ENCODE results near the gene CLEC9A. TPM values are rescaled to one million over a fixed set of nuclear protein-coding genes. Genes with fewer than 3 reads are reported as not detected.
A peak's percentile ranks its signal among the peaks of the same experiment; 100 is the strongest.

The CLEC9A gene
- total and polyA plus RNA-seq, 2 experiments from 2014 or later: not detected

DNA sequence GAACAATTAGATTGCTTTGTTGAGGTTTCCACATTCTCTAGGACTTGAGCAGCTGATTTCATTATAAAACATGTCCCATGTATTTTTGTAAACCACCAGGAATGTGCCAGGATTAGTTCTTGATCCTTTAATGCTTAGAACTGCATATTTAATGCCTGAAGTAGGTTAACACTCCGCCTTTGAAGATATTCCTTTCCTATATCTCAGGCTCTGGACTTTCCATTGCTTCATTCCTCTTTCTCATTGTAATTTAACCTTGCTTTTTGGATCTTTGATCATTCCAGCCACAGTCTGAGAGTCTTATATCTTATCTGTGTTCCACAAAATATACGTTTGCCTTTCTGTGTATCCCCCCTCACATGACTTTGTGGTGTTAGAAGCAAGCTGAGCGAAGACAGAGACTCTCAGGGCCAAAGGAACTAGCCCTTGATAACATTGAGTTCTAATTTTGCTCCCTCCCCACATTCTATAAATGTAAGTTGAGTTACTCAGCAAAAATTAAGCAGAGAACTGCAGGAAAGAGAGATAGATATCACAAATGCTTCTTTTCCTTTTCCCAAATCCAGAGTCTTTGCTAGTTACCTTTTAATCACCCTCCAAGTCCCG is 29.2 kb upstream of the CLEC9A start:
- Histone ChIP-seq H3K79me2 (no peaks in the 10 kb centered on the region), H3K27me3 (no peaks in the 10 kb centered on the region), H3K36me3 (replicated peaks; ENCODE audit: insufficient read depth, low read depth) (no peaks in the 10 kb centered on the region), H3K9me2 (replicated peaks; ENCODE audit: insufficient read depth) (no peaks in the 10 kb centered on the region), H3K27ac (peak overlapping the region; percentile 13), H3K9me3 (ENCODE audit: low read depth) (no peaks in the 10 kb centered on the region), H3K4me2 (peak overlapping the region; percentile 3), H2AFZ (peak overlapping the region; percentile 20), H4K20me1 (ENCODE audit: insufficient read depth, poor library complexity, severe bottlenecking) (no peaks in the 10 kb centered on the region), H3K4me3 (no peak overlapping the region), H3K4me1 (ENCODE audit: insufficient read depth) (no peaks in the 10 kb centered on the region)
- TF ChIP-seq EZH2 (IDR thresholded peaks at IDR 0.05; ENCODE audit: borderline replicate concordance): no peak
- TF ChIP-seq, protein P1, sequence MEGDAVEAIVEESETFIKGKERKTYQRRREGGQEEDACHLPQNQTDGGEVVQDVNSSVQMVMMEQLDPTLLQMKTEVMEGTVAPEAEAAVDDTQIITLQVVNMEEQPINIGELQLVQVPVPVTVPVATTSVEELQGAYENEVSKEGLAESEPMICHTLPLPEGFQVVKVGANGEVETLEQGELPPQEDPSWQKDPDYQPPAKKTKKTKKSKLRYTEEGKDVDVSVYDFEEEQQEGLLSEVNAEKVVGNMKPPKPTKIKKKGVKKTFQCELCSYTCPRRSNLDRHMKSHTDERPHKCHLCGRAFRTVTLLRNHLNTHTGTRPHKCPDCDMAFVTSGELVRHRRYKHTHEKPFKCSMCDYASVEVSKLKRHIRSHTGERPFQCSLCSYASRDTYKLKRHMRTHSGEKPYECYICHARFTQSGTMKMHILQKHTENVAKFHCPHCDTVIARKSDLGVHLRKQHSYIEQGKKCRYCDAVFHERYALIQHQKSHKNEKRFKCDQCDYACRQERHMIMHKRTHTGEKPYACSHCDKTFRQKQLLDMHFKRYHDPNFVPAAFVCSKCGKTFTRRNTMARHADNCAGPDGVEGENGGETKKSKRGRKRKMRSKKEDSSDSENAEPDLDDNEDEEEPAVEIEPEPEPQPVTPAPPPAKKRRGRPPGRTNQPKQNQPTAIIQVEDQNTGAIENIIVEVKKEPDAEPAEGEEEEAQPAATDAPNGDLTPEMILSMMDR (IDR thresholded peaks at IDR 0.05; ENCODE audit: poor library complexity): no peak
- no peak for TF ChIP-seq EZH2phosphoT487 (IDR thresholded peaks at IDR 0.05; ENCODE audit: low read depth, severe bottlenecking, unreplicated experiment)
- 47% methylated on average over 4 of the region's 4 CpGs for WGBS (ENCODE audit: low lambda C conversion rate, missing lambda C conversion rate)
- DNase-seq (ENCODE audit: low spot score): no peak

GRCh38 chr12:10012630-10013330 is 17.7 kb upstream of the CLEC9A start:
- Histone ChIP-seq H3K4me1 (ENCODE audit: insufficient read depth) (no peaks in the 10 kb centered on the region), H3K9me3 (ENCODE audit: low read depth) (no peaks in the 10 kb centered on the region), H3K27me3 (no peaks in the 10 kb centered on the region), H2AFZ (no peak overlapping the region), H3K9me2 (replicated peaks; ENCODE audit: insufficient read depth) (no peaks in the 10 kb centered on the region), H3K27ac (no peak overlapping the region), H4K20me1 (ENCODE audit: insufficient read depth, poor library complexity, severe bottlenecking) (no peaks in the 10 kb centered on the region), H3K36me3 (replicated peaks; ENCODE audit: insufficient read depth, low read depth) (no peaks in the 10 kb centered on the region), H3K4me3 (no peak overlapping the region), H3K79me2 (no peaks in the 10 kb centered on the region), H3K4me2 (no peak overlapping the region)
- no peak for DNase-seq (ENCODE audit: low spot score)
- no peak for TF ChIP-seq EZH2phosphoT487 (IDR thresholded peaks at IDR 0.05; ENCODE audit: low read depth, severe bottlenecking, unreplicated experiment)
- TF ChIP-seq EZH2 (IDR thresholded peaks at IDR 0.05; ENCODE audit: borderline replicate concordance): no peak
- TF ChIP-seq, protein P1 (IDR thresholded peaks at IDR 0.05; ENCODE audit: poor library complexity): no peak
- WGBS (ENCODE audit: low lambda C conversion rate, missing lambda C conversion rate): 82% methylated on average over 6 of the region's 6 CpGs

DNA sequence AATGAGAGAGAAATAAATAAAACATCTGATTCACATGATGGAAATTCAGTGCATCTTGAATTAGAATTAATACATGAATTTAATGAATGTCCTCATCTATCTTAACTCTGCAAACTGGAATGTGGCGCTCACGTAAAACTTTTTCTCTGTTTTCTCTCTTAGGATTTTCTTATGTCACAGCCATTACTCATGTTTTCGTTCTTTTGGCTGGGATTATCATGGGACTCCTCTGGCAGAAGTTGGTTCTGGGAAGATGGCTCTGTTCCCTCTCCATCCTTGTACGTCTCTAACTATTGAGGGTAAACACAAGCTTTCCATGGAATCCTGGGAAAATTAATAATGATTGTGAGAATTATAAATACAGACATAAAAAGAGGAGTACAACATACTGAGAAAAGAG is 15.0 kb upstream of the CLEC9A start:
- H2AFZ ChIP-seq: no peak overlapping the region

More for the DNA sequence above, 15.0 kb upstream of the CLEC9A start:
- DNase-seq (ENCODE audit: low spot score): no peak
- Histone ChIP-seq H3K9me3 (ENCODE audit: low read depth) (no peaks in the 10 kb centered on the region), H3K4me3 (no peak overlapping the region), H3K4me2 (no peak overlapping the region), H3K79me2 (no peaks in the 10 kb centered on the region), H4K20me1 (ENCODE audit: insufficient read depth, poor library complexity, severe bottlenecking) (no peaks in the 10 kb centered on the region), H3K27me3 (no peaks in the 10 kb centered on the region), H3K27ac (no peak overlapping the region), H3K36me3 (replicated peaks; ENCODE audit: insufficient read depth, low read depth) (no peaks in the 10 kb centered on the region), H3K9me2 (replicated peaks; ENCODE audit: insufficient read depth) (no peaks in the 10 kb centered on the region), H3K4me1 (ENCODE audit: insufficient read depth) (no peaks in the 10 kb centered on the region)
- TF ChIP-seq EZH2 (IDR thresholded peaks at IDR 0.05; ENCODE audit: borderline replicate concordance) (no peak), EZH2phosphoT487 (IDR thresholded peaks at IDR 0.05; ENCODE audit: low read depth, severe bottlenecking, unreplicated experiment) (no peak)
- TF ChIP-seq, protein P1 (IDR thresholded peaks at IDR 0.05; ENCODE audit: poor library complexity): no peak
- 84% methylated on average over 4 of the region's 4 CpGs for WGBS (ENCODE audit: low lambda C conversion rate, missing lambda C conversion rate)

Data from hepatocyte (in vitro differentiated cells).